ENCODE data around the gene FAM110D.

Gene FAM110D

DNA sequence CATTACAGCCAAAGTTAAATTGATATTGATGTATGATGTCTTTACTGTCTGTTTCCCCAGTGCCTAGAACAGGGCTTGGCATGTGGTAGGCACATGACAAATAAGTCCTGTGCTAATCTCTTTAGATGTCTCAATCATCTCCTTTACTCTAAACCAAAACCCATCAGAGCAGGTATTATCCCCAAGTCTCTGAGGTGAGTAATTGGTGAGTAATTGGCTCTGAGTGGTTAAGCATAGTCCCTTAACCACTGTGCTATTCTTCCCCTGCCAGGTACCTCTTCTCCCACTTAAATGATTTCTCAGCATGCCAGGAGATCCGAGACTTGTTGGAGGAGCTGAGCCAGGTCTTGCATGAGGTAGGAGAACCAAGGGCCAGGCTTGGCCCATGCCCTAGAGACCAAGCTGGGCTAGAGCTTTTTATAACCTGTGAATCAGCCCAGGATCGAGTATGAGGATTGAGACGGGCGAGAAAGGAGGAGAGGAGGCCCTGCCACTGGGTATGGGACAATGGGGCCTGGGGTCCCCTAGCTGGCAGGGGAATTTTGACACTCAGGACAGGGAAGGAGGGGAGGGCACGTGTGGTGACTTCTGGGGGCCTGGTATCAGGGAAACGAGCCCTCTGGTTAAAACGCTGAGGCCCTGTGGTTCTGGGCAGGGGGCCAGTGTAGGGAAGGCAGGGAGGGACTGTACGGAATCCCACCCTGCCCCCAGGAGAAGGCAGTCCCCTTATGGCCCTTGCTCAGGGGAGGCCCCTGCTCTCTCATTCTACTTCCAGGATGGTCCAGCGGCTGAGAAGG is 22.9 kb downstream of the FAM110D start:
- Histone ChIP-seq H3K36me3 (ENCODE audit: control insufficient read depth, low read length) (no peaks in the 10 kb centered on the region), H3K27me3 (ENCODE audit: control insufficient read depth, low read length) (no peaks in the 10 kb centered on the region), H3K9me3 (ENCODE audit: control insufficient read depth, insufficient read depth, low read length) (no peaks in the 10 kb centered on the region), H3K4me1 (ENCODE audit: control insufficient read depth, low read length) (peaks cover 12% of the 10 kb centered on the region), H3K9me2 (replicated peaks; ENCODE audit: control insufficient read depth, low read length) (no peaks in the 10 kb centered on the region), H4K20me1 (ENCODE audit: control insufficient read depth, insufficient read depth, low read depth, low read length) (no peaks in the 10 kb centered on the region), H3F3A (ENCODE audit: control insufficient read depth, insufficient read depth) (no peaks in the 10 kb centered on the region), H3K4me2 (ENCODE audit: low read length) (no peak overlapping the region), H3K27ac (ENCODE audit: low read depth, low read length) (no peak overlapping the region), H3K4me3 (ENCODE audit: low read length) (no peak overlapping the region), H3K79me2 (ENCODE audit: control insufficient read depth, low read length) (no peaks in the 10 kb centered on the region)
- TF ChIP-seq EZH2phosphoT487 (IDR thresholded peaks at IDR 0.05; ENCODE audit: borderline replicate concordance, low read length), result no peak

GRCh38 chr1:26182383-26182696 is 23.5 kb downstream of the FAM110D start:
- Histone ChIP-seq H3K27ac (ENCODE audit: low read depth, low read length) (no peak overlapping the region), H3K4me3 (ENCODE audit: low read length) (no peak overlapping the region)

DNA sequence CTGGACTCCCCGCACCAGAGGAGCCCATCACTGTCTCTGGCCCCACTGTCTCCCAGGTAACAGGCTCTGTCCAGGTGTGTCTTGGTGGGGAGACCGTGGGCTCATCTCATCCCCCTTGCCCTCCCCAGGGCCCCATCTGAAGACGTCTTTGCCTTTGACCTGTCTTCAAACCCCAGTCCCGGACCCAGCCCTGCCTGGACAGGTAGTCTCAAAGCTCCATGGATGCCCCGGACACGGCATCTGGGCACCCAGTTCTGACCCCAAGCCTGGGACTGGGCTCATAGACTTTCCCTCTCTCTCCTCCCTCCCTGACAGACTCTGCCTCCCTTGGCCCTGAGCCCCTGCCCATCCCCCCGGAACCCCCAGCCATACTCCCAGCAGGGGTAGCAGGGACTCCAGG is 25.2 kb downstream of the FAM110D start:
- H3K9me3 ChIP-seq (ENCODE audit: control insufficient read depth, insufficient read depth, low read length), result no peaks in the 10 kb centered on the region
- H3K27ac ChIP-seq (ENCODE audit: low read depth, low read length), result no peak overlapping the region
- H3K36me3 ChIP-seq (ENCODE audit: control insufficient read depth, low read length), result no peaks in the 10 kb centered on the region
- H3K4me3 ChIP-seq (ENCODE audit: low read length), result no peak overlapping the region
- no peak overlapping the region for H3K4me2 ChIP-seq (ENCODE audit: low read length)
- H3K27me3 ChIP-seq (ENCODE audit: control insufficient read depth, low read length), result no peaks in the 10 kb centered on the region
- no peak for TF ChIP-seq EZH2phosphoT487 (IDR thresholded peaks at IDR 0.05; ENCODE audit: borderline replicate concordance, low read length)
- no peak for TF ChIP-seq CTCF (IDR thresholded peaks at IDR 0.05; ENCODE audit: low read depth, low read length, poor library complexity, severe bottlenecking)
- H3F3A ChIP-seq (ENCODE audit: control insufficient read depth, insufficient read depth), result no peaks in the 10 kb centered on the region
- H3K79me2 ChIP-seq (ENCODE audit: control insufficient read depth, low read length), result no peaks in the 10 kb centered on the region
- no peaks in the 10 kb centered on the region for H4K20me1 ChIP-seq (ENCODE audit: control insufficient read depth, insufficient read depth, low read depth, low read length)
- no peaks in the 10 kb centered on the region for H3K9me2 ChIP-seq (replicated peaks; ENCODE audit: control insufficient read depth, low read length)
- peaks cover 12% of the 10 kb centered on the region for H3K4me1 ChIP-seq (ENCODE audit: control insufficient read depth, low read length)

More at GRCh38 chr1:26182383-26182696, 23.5 kb downstream of the FAM110D start:
- Histone ChIP-seq H3K9me2 (replicated peaks; ENCODE audit: control insufficient read depth, low read length) (no peaks in the 10 kb centered on the region), H3K27me3 (ENCODE audit: control insufficient read depth, low read length) (no peaks in the 10 kb centered on the region), H3K9me3 (ENCODE audit: control insufficient read depth, insufficient read depth, low read length) (no peaks in the 10 kb centered on the region), H3K4me1 (ENCODE audit: control insufficient read depth, low read length) (peaks cover 12% of the 10 kb centered on the region), H4K20me1 (ENCODE audit: control insufficient read depth, insufficient read depth, low read depth, low read length) (no peaks in the 10 kb centered on the region), H3K79me2 (ENCODE audit: control insufficient read depth, low read length) (no peaks in the 10 kb centered on the region), H3K4me2 (ENCODE audit: low read length) (no peak overlapping the region), H3F3A (ENCODE audit: control insufficient read depth, insufficient read depth) (no peaks in the 10 kb centered on the region), H3K36me3 (ENCODE audit: control insufficient read depth, low read length) (no peaks in the 10 kb centered on the region)
- no peak for TF ChIP-seq EZH2phosphoT487 (IDR thresholded peaks at IDR 0.05; ENCODE audit: borderline replicate concordance, low read length)
- TF ChIP-seq CTCF (IDR thresholded peaks at IDR 0.05; ENCODE audit: low read depth, low read length, poor library complexity, severe bottlenecking), result no peak

GRCh38 chr1:26184883-26185282 is 26.0 kb downstream of the FAM110D start:
- Histone ChIP-seq H3K9me3 (ENCODE audit: control insufficient read depth, insufficient read depth, low read length) (no peaks in the 10 kb centered on the region), H3K27me3 (ENCODE audit: control insufficient read depth, low read length) (no peaks in the 10 kb centered on the region), H4K20me1 (ENCODE audit: control insufficient read depth, insufficient read depth, low read depth, low read length) (no peaks in the 10 kb centered on the region), H3K4me1 (ENCODE audit: control insufficient read depth, low read length) (peaks cover 6% of the 10 kb centered on the region), H3F3A (ENCODE audit: control insufficient read depth, insufficient read depth) (no peaks in the 10 kb centered on the region), H3K36me3 (ENCODE audit: control insufficient read depth, low read length) (no peaks in the 10 kb centered on the region), H3K27ac (ENCODE audit: low read depth, low read length) (no peak overlapping the region), H3K4me3 (ENCODE audit: low read length) (no peak overlapping the region), H3K9me2 (replicated peaks; ENCODE audit: control insufficient read depth, low read length) (no peaks in the 10 kb centered on the region), H3K4me2 (ENCODE audit: low read length) (no peak overlapping the region), H3K79me2 (ENCODE audit: control insufficient read depth, low read length) (no peaks in the 10 kb centered on the region)
- TF ChIP-seq EZH2phosphoT487 (IDR thresholded peaks at IDR 0.05; ENCODE audit: borderline replicate concordance, low read length) (no peak), CTCF (IDR thresholded peaks at IDR 0.05; ENCODE audit: low read depth, low read length, poor library complexity, severe bottlenecking) (no peak)
